ENCODE data around the gene BCAS3.
"Not testable (repeated sequence)": the region's sequence is repeated elsewhere in the genome, so short reads cannot be mapped to it uniquely, and the experiment has no call there.

The BCAS3 gene

GRCh38 chr17:61338000-61338798 is 660.5 kb downstream of the BCAS3 start:
- no peak for DNase-seq (ENCODE audit: low read depth in 3 of 3)

GRCh38 chr17:61338874-61339478 is 661.3 kb downstream of the BCAS3 start:
- no peak for DNase-seq (ENCODE audit: low read depth in 3 of 3)

- DNase-seq (ENCODE audit: low read depth in 3 of 3) = no peak
These were observed 663.0 kb downstream of the BCAS3 start for GRCh38 chr17:61340431-61341209.

GRCh38 chr17:61343576-61343975 is 665.9 kb downstream of the BCAS3 start:
- no peak for DNase-seq (ENCODE audit: low read depth in 3 of 3)

GRCh38 chr17:61345061-61345460 is 667.4 kb downstream of the BCAS3 start:
- DNase-seq (ENCODE audit: low read depth in 3 of 3) = no peak

GRCh38 chr17:61345825-61346666 is 668.4 kb downstream of the BCAS3 start:
- DNase-seq (ENCODE audit: low read depth in 3 of 3) = no peak

- DNase-seq (ENCODE audit: low read depth in 3 of 3) = no peak
These were observed 671.7 kb downstream of the BCAS3 start for GRCh38 chr17:61349350-61349749.

GRCh38 chr17:61351745-61352407 is 674.2 kb downstream of the BCAS3 start:
- no peak for DNase-seq (ENCODE audit: low read depth in 3 of 3)

- no peak for DNase-seq (ENCODE audit: low read depth in 3 of 3)
These were observed 674.7 kb downstream of the BCAS3 start for GRCh38 chr17:61352408-61352770.

- DNase-seq (ENCODE audit: low read depth in 3 of 3) = no peak
These were observed 675.3 kb downstream of the BCAS3 start for GRCh38 chr17:61352781-61353491.

- no peak for DNase-seq (ENCODE audit: low read depth in 3 of 3)
These were observed 676.0 kb downstream of the BCAS3 start for GRCh38 chr17:61353615-61354014.

GRCh38 chr17:61354895-61355874 is 677.5 kb downstream of the BCAS3 start:
- DNase-seq (ENCODE audit: low read depth in 3 of 3) = no peak

GRCh38 chr17:61357061-61357460 is 679.4 kb downstream of the BCAS3 start:
- DNase-seq (ENCODE audit: low read depth in 3 of 3) = not testable (repeated sequence)

GRCh38 chr17:61359513-61359912 is 681.9 kb downstream of the BCAS3 start:
- not testable (repeated sequence) for DNase-seq (ENCODE audit: low read depth in 3 of 3)

- no peak for DNase-seq (ENCODE audit: low read depth in 3 of 3)
These were observed 682.8 kb downstream of the BCAS3 start for GRCh38 chr17:61360318-61360943.

GRCh38 chr17:61361084-61361483 is 683.4 kb downstream of the BCAS3 start:
- DNase-seq (ENCODE audit: low read depth in 3 of 3) = no peak

GRCh38 chr17:61362396-61362795 is 684.7 kb downstream of the BCAS3 start:
- no peak for DNase-seq (ENCODE audit: low read depth in 3 of 3)

- DNase-seq (ENCODE audit: low read depth in 3 of 3) = no peak
These were observed 685.4 kb downstream of the BCAS3 start for GRCh38 chr17:61362852-61363600.

Data from stimulated activated CD4-positive, alpha-beta T cell treated with anti-CD3 and anti-CD28 coated beads, TNF-alpha, amount 100 ng/mL, for 4 hours (primary cell).